SK-N-SH treated with all-trans-retinoic acid at 6 μM for 48 hours (cell line): ENCODE measurements around the gene SP140.

Source experiments
- BACH2 ChIP-seq: fragments of 250-450 bp; sonication (Bioruptor Pico); IDR thresholded peaks from 2 replicates; pipeline ENCODE4 v1.9.0; 2021; ENCODE audit warnings: mild to moderate bottlenecking, borderline replicate concordance
- GLIS3 ChIP-seq: fragments of 250-450 bp; sonication (Bioruptor Pico); IDR thresholded peaks from 2 replicates; pipeline ENCODE4 v1.5.0; 2020; ENCODE audit warnings: mild to moderate bottlenecking, moderate library complexity
- PATZ1 ChIP-seq: fragments of 250-450 bp; sonication (Bioruptor Pico); IDR thresholded peaks from 2 replicates; pipeline ENCODE4 v1.8.0; 2020; ENCODE audit warnings: mild to moderate bottlenecking, moderate library complexity, borderline replicate concordance
- PPARA ChIP-seq: fragments of 250-450 bp; sonication (Bioruptor Pico); IDR thresholded peaks from 2 replicates; pipeline ENCODE4 v1.5.0; 2020; ENCODE audit warnings: mild to moderate bottlenecking, borderline replicate concordance
- RARB ChIP-seq: fragments of 250-450 bp; sonication (Bioruptor Pico); IDR thresholded peaks from 2 replicates; pipeline ENCODE4 v1.8.0; 2021; ENCODE audit warnings: mild to moderate bottlenecking, moderate library complexity
- TSHZ2 ChIP-seq: fragments of 250-450 bp; sonication (Bioruptor Pico); IDR thresholded peaks from 2 replicates; pipeline ENCODE4 v1.5.0; 2020; ENCODE audit warnings: mild to moderate bottlenecking, moderate library complexity
- ZFP30 ChIP-seq: fragments of 450-650 bp; formaldehyde crosslinking; IDR thresholded peaks from 2 replicates; pipeline ENCODE4 v1.5.0; 2022; ENCODE audit warnings: mild to moderate bottlenecking, moderate library complexity

DNA sequence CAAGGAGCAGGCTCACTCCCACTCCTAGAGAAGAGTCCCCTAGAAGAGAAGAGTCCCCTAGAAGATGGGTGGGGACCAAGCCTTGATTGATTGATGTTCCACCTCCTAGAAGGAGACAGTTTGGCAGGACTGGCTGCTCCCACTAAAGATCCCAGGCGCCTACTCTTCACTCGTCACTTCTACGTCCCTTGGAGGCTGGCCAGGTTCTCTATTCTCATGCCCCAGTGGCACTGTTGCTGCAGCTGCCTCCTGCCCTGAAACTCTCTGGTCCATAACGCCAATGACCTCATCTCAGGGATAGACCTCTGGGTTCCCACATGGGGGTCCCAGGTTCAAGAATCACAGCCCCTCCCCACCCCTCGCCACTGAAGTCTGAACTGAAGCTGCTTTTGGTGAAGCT, 99.0 kb downstream of the SP140 start:
- TF ChIP-seq ZFP30 (CRISPR knock-in tag): no peak
- TF ChIP-seq TSHZ2: no peak
- no peak for TF ChIP-seq PATZ1 (CRISPR knock-in tag)
- no peak for TF ChIP-seq GLIS3
- TF ChIP-seq RARB (CRISPR knock-in tag): no peak
- no peak for TF ChIP-seq BACH2 (CRISPR knock-in tag)
- no peak for TF ChIP-seq PPARA (CRISPR knock-in tag)
